CD4-positive, alpha-beta T cell treated with Interleukin-17A for 4 hours (primary cell): ENCODE measurements around the gene SPRTN.

Experiments
- DNase-seq: peaks from one replicate; pipeline ENCODE4 v3.0.0-alpha.2; 2020; ENCODE audit warnings: mixed read lengths

Gene SPRTN

DNA sequence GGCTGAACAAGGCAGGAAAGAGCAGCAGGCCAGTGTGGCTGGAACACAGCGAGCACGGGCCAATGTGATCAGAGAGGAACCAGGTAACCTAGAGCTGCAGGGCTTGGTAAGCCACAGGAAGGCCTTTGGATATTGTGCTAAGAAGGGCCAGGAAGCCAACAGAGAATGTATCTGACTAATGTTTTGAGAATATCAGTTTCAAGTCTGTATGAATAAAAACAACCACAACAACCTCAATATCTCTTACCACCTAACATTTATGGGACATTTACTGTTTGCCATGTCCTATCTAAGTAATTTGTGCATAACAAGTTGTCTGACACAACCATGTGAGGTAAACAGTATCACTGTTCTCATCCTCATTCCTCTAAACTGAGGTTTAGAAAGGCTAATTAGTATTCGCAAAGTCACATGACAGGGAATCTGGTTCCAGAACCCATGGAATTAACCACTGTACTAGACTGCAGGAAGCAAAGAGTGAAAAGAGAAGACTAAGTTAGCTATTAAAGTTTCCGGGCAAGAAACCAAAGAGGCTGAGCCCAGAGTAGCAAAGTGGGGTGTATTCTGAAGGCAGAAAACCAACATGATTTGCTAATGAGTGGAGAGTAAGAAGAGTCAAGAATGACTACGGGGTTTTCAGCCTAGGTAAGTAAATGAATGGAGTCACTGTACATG is 38.9 kb downstream of the SPRTN start:
- no peak for DNase-seq

DNA sequence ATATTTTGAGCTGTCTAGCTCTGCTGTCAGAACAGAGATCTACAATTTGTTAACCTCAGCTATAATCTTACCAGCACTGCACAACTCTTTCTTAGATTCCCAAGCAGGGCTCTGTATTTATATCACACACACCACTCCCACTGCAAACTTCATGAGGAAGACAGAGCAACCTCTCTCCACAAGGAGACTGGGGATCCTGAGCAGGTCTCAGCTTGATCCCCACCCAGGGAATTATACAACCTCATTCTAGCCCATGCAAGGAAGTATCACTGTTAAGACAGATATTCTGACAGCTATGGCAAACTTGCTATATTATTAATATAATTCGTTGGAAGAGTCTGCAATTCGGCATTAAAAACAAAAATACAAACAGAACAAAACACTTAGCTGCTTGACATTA is 43.6 kb downstream of the SPRTN start:
- no peak for DNase-seq

DNA sequence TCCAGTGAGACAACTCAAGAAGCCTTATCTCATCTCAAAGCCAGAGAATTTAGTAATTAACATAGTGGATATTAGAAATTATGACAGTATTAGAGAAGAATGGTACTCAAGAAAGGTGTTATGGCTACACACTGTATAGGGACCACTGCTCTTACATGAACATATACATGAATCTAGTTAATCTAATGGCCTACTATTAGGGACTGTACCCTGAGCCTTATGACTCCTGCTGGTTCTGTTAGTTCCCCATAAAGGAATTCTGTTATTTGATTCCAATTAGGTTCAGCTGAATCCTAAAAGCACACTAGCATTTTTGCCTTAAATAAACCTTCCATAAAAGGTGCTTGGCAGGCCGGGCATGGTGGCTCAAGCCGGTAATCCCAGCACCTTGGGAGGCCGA is 44.3 kb downstream of the SPRTN start:
- DNase-seq = no peak

DNA sequence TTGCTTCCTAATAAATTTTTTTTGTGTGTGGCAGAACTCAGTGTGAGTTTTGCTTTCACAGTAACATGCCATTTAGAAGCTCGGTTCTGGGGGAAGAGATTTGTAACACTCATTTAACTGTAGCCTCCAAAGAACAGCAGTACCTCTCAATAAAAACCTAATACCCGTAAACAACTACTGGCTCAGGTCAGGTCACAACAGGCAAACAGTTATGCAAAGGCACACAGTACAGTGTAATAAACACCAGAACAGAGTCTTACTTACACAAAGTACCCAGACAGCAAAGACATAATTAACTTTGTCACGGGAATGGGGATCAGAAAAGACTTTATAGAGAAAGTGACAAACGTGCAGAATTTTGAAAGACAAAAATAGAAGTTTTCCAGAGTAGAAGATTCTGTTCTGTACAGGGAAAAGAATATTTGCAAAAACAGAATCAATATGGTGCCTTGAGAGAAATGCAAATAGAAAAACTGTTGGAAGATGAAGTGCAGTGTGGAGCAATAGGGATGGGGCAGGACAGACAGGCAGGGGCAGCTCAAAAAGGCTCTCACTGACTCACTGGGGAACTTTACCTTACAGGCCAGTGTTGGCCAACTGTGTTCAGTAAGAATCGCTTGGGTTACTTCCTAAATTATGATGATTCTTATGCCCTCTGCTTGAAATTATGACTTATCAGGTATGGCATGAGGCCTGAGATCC is 45.2 kb downstream of the SPRTN start:
- DNase-seq = no peak

DNA sequence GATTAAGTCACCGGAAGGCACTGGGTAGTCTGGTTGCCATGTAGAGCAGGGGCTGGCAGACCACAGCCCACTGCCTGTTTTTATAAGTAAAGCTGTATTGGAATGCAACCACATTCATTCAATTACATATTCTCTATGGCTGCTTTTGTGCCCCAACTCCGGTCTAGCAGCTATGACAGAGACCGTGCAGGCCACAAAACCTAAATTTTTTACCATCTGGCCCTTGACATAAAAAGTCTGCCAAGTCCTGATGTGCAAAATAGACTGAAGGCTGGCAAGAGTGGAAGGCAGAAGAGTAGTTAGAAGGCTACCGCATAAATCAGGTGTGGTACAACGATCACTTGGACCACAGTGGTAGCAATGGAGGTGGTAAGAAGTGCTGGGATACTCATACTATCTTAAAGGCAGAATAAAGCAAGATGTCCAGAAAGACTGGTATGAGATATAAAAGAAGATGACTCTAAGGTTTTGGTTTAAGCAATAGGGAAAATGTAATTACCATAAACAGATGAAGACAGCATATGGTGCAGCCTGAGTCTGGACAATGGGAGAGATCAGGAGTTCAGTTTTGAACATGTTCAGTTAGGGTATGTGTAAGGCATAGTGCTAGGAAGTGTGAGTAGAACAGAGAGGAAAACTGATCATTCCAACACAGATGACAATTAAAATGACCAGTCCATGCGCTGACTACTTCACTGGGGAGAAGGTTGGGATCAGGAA is 46.8 kb downstream of the SPRTN start:
- DNase-seq = no peak

DNA sequence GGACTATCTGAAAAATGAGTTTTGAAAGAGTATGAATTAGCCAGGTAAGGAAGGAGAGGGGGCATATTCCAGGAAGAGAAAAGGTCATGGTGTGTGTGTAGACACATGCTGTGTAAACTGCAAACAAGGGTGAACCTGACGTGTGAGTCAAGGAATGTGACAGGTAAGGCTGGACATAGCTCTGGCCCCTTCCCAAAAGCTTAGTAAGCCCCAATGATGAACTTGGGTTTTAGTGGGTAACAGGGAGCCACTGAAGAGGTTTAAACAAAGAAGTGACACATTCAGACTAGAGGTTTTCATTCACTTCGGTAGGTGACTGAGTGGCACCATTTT is 47.3 kb downstream of the SPRTN start:
- no peak for DNase-seq

DNA sequence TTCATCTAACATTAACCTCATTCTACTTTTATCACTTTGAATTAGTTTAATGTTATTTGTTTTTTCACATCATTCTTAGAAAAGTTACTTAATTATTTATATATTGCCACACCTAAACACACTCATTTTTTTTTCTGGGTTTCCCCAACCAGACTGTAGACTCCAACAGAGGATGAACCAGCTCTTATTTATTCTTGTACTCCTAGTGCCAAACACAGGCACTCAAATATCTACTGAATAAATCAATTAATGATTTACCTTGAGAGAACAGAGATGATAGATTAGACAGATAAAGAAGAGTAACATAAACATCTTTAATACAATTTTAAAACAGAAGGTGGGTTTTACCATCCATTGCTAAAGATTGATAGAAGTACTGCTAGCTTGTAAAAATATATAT is 48.4 kb downstream of the SPRTN start:
- DNase-seq = no peak

DNA sequence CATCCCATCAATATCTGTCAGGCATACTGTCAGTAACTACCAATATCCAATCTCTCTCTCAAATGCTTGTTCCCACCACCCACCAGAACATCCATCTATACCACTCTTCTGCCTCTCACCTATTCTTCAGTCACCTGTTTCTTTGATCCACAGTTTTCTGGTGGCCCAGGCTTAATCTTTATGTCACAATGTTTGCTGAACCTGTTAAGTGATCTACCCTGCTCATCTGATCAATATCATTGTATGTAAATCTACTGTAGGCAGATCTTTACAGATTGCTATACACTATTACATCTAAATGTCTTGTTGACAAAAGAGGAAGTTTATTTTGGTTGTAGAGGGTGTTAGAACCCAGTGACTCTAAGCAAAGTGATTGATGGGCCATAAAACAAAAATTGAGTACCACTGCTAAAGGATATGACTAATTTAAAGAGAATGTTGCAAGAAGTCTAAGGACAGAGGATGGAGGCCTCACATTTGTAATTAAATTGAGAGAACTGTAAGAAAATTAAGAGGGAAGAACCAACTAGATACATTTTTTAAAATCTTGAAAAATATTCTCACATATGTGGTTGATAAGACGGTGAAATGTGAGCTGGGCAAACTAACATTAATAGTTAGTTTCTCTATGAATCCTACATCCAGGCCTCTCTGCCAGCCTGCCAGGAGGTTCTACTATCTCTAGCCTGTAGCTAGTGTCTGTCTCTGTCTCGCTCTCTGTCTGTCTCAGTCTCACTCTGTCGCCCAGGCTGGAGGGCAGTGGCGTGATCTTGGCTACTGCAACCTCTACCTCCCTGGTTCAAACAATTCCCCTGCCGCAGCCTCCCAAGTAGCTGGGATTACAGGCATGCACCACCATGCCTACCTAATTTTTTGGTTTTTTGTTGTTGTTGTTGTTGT is 49.9 kb downstream of the SPRTN start:
- DNase-seq = no peak

DNA sequence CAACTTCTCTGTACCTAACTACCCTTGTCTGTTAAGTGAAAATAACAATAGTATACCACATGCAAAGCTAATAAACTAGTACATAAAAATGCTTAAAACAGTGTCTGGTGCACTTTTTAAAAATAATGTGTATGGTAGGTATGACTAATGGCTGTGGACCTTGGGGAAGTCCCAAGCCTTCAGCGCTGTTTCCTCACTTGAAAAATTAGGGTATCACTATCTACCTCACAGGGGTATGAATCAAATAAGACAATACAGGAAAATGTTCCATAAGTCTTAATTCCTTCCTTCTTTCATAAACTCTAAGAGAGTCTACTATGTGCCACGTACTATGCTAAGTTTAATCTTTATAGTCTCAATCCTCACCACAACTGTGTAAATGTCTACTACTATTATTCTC is 52.0 kb downstream of the SPRTN start:
- DNase-seq = no peak

DNA sequence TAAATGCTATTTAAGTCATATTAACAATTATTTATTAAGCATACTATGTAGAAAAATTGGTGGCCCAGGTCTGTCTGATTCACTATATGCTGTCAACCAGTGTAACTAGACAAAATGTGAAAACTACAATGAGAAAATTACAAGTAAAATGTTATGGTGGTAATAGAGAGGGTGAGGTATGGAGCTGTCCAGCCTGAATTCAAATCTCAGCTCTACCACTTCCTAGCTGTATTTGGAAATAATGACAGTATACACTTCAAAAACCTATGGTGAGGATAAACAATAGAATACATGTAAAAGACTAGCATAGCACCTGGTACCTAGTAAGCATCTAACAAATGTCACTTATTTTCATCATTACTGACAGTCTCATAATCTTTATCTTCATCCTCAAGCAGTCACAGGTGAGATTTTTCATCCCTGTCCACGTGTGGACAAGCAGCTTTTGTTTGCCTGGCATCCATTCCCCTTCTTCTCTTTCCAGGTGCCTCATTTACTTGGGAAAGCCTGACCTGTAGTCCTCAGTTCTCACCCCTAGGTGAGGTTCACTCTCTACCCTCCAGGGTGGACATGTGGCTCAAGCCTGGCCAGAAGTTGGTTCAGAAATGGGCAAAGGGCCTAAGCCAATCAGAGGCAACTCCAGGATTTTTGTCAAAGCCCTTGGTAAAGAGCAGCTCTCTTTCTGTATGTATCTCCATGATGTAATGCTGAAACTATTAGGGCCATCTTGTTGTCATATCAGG is 54.5 kb downstream of the SPRTN start:
- DNase-seq = no peak

DNA sequence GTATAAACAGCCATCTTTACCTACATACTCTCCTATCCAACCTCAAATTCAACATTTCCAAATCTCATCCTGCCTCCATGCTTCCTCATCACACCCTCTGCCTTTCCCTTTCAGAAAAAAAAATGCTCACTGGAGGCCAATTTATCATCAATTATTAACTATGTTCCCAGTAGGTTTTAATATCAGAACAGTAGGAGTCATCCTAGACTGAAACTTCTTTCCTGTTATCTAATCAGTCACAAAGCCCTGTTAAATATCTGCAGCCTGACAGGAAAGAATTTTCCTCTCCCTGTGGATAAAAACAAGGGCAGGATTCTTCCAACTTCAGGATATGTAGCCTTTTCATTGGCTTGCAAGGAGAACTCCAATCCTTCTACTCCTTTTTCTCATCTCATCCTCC is 55.6 kb downstream of the SPRTN start:
- no peak for DNase-seq

DNA sequence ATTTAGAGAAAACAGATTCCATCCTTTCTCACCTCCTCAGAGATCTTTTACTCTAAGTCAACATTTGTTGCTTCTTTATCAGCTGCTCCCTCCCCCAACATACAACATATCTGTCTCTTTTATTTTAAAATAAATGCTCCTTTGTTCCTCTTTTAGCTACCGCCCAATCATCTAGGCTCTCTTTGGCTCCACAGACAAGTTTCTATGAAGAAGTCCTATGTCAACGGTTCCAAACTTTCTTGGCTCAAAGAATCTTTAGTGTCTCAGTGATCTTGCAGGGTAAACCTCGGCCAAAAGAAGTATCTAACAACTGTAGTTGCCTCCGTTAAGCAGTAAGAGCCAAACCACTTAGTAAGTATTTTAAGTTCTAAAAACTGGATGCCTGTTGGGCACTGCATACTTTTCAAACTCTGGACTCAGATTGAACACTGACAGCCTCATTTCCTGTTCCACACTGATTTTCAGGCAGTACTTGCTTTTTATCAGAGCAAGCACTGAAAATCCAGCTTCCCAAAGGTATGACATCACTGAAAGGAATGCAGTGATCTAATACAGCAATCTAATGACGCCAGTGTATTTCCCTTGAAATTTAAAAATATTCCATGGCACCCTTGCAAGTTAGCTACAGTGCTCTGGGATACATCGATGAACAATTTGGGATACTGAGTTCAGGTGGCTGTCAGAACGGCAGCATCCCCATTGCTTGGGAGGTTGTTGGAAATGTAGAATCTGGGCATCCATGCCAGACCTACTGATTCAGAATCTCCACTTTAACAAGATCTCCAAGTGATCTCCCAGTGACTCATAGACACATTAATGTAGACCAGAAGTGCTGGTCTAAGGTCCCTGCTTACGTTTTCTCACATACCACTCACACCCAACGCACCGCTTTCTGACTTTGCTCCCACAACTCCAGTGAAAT is 57.2 kb downstream of the SPRTN start:
- DNase-seq = no peak

DNA sequence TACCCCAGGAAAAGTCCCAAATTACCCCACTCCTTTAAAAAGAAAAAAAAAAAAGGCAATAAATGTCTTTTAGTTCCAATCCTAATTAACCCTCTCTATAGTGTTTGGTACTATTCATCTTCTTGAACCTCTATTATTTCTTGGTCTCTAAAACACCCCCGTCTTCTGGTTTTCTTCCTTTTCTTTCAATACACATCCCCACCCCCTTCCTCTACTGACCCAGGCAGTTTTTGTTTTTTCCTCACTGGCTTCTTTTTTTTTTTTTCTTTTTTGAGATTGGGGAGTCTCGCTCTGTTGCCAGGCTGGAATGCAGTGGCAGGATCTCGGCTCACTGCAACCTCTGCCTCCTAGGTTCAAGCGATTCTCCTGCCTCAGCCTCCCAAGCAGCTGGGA is 57.9 kb downstream of the SPRTN start:
- no peak for DNase-seq

DNA sequence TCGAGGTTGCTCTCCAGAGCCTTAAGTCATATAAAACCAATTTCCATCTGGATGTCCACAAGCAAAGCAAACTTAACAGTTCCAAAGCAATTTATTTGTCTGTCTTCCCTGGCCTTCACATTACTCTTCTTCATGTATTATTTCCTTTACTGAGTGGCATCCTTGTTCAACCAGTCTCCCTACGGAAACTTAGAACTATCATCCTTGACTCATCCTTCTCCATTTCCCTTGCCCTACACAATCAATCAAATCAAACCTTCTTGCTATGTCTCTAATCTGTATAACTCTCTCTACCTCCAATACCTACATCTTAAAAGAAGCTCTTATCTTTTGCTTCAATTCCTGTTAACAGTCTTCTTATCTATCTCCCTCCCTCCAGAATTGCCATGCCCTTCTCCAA is 58.5 kb downstream of the SPRTN start:
- no peak for DNase-seq

DNA sequence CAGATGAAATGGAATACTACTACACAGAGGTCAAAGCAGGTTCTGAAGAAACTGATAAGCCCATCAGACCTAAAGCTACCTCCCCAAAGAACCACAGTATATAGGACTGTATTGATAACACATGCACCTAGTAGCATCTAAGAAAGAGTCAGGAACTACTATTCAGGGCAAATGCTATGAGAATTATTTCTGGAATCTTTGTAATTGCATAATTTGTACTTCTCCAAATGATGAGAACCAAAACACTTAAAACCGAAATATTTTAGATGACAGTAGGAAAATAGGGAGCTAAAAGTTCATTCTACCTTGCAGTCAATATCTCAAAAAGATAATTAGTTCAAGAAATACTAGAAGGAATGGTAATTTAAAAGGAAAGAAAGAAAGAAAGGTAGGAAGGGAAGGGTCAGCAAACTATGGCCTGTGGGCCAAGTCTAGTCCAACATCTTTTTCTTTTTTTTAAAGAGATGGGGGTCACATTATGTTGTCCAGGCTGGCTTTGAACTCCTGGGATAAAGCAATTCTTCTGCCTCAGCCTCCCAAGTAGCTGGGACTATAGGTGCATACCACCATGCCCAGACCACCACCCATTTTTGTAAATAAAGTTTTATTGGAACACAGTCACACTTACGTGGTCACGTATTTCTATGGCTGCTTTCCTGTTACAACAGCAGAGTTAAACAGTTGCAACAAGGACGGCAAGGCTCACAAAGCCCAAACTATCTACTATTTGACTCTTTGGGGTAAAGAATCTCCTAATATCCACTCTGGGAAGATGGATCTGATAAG is 60.0 kb downstream of the SPRTN start:
- DNase-seq = no peak

DNA sequence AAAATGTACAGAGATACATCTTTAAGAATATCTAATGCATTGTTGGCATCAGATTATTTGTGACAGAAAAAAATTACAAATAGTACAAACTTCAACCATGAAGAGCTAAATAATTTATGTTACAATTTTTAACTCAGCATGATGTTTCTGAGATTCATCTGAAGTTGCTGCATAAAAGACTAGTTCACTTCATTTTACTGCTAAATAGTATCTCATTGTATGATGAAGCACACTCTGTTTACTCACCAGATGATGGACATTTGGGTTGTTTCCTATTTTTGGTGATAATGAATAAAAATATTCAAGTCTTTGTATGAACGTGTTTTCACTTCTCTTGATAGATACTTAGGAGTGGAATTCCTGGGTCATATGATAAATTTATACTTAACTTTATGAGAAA is 63.4 kb downstream of the SPRTN start:
- DNase-seq = no peak

DNA sequence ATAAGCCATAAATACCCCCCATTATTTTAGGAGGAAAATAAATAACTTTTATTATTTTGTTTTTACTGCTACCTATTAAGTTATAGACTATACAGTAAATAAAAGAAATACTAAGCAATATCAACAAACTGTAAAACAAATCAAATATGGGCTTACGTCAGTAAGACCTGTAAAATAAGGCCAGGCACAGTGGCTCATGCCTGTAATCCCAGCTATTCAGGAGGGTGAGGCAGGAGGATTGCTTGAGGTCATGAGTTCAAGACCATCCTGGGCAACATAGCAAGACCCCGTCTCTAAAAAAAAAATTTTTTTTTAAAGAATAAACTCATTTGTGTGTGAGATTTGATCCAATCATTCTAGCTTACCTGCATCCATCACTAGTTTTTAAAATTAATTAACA is 66.2 kb downstream of the SPRTN start:
- DNase-seq = no peak
